Natural killer cell (primary cell): Measurements from ENCODE around the gene LRSAM1. TPM values are rescaled to one million over a fixed set of nuclear protein-coding genes. Genes with fewer than 3 reads are reported as not detected.

Experiments
- ATAC-seq, 3 donors: fragments of 150-1000 bp in 2 of 3; fragments of 200-7000 bp in 1 of 3; cut with Tn5 transposase; 1 replicate in 1 of 3; 2 replicates in 2 of 3; pipeline ENCODE4 v1.10.0; 2021; ENCODE audit warnings: mild to moderate bottlenecking in 2 of 3, moderate library complexity in 2 of 3
- DNase-seq, 2 donors: peaks; one replicate each; pipeline versions ENCODE4 v3.0.0 to v3.0.0-alpha.2; 2013 to 2021; ENCODE audit warnings: mixed read lengths in 1 of 2
- H3K27ac ChIP-seq: one replicate; pipeline ENCODE4 v1.5.1; 2013; ENCODE audit warnings: mild to moderate bottlenecking, low read length
- H3K27me3 ChIP-seq: one replicate; pipeline ENCODE4 v1.6.1; 2013; ENCODE audit warnings: low read length; ENCODE audit not compliant: control insufficient read depth, insufficient read depth
- H3K36me3 ChIP-seq: one replicate; pipeline ENCODE4 v1.6.1; 2013; ENCODE audit warnings: low read length; ENCODE audit not compliant: control insufficient read depth, insufficient read depth
- H3K4me1 ChIP-seq: one replicate; pipeline ENCODE4 v1.6.1; 2013; ENCODE audit warnings: low read length; ENCODE audit not compliant: control insufficient read depth, insufficient read depth
- H3K4me3 ChIP-seq: one replicate; pipeline ENCODE4 v1.5.1; 2013; ENCODE audit warnings: low read length
- H3K9me3 ChIP-seq: one replicate; pipeline ENCODE4 v1.6.1; 2013; ENCODE audit warnings: low read length; ENCODE audit not compliant: control insufficient read depth, insufficient read depth
- H3K27ac Mint-ChIP-seq, 2 donors: one replicate each; pipeline ENCODE4 v1.8.0; 2022; ENCODE audit warnings: mild to moderate bottlenecking in 2 of 2, mixed read lengths in 2 of 2, moderate library complexity in 1 of 2
- H3K27me3 Mint-ChIP-seq, 2 donors: one replicate each; pipeline ENCODE4 v1.8.0; 2022; ENCODE audit warnings: low read depth in 2 of 2, mixed read lengths in 2 of 2
- H3K36me3 Mint-ChIP-seq: one replicate; pipeline ENCODE4 v1.8.0; 2022; ENCODE audit warnings: mixed read lengths
- H3K4me1 Mint-ChIP-seq, 2 donors: one replicate each; pipeline ENCODE4 v1.8.0; 2022; ENCODE audit warnings: mixed read lengths in 2 of 2
- H3K4me3 Mint-ChIP-seq: one replicate; pipeline ENCODE4 v1.8.0; 2022; ENCODE audit warnings: mild to moderate bottlenecking, moderate library complexity, mixed read lengths
- H3K9me3 Mint-ChIP-seq, 2 donors: one replicate each; pipeline ENCODE4 v1.8.0; 2022; ENCODE audit warnings: mixed read lengths in 2 of 2
- CTCF ChIP-seq: fragments of 200-600 bp; IDR thresholded peaks from one replicate; pipeline ENCODE4 v1.8.0; 2022; ENCODE audit warnings: antibody characterized with exemption
- WGBS: methylation state at CpG from one replicate; pipeline ENCODE4 v1.1.7; 2013; ENCODE audit warnings: missing lambda C conversion rate; ENCODE audit not compliant: insufficient coverage; 5-methylcytosine and 5-hydroxymethylcytosine counted together
- intact Hi-C: fragments of 100-400 bp; cut with micrococcal nuclease; formaldehyde crosslinking; loops from one replicate; pipeline ENCODE4 v1.14.2; 2022
- total RNA-seq, 4 donors: library from RNA; stranded (reverse); fragments of 120-200 nt in 1 of 4; gene quantifications; one replicate each; pipeline versions ENCODE4 v1.2.3 to v1.2.4, GENCODE V29; 2013 to 2022

LRSAM1 gene
- total RNA-seq, 3 donors from 2014 or later (not counting 1 experiment from before 2014, with no cell fraction given): 17.4 to 24.6 (median 20.7) TPM

GRCh38 chr9:127488946-127489345 lies 37.6 kb downstream of the LRSAM1 start:
- DNase-seq: no peak
- no peak overlapping the region for H3K4me3 Mint-ChIP-seq

GRCh38 chr9:127489471-127490115 lies 38.3 kb downstream of the LRSAM1 start:
- Mint-ChIP-seq H3K4me1 (peaks cover 0 to 4% of the 10 kb centered on the region in 2 donors), H3K36me3 (peaks cover 7% of the 10 kb centered on the region), H3K9me3 (no peaks in the 10 kb centered on the region), H3K27me3 (no peaks in the 10 kb centered on the region), H3K27ac (no peak overlapping the region), H3K4me3 (no peak overlapping the region)
- no peak overlapping the region for H3K4me3 ChIP-seq
- ATAC-seq: no peak
- DNase-seq: no peak
- WGBS: 96% methylated on average over 21 of the region's 22 CpGs
- H3K27ac ChIP-seq: no peak overlapping the region
- no peaks in the 10 kb centered on the region for H3K4me1 ChIP-seq
- no peaks in the 10 kb centered on the region for H3K27me3 ChIP-seq
- H3K9me3 ChIP-seq: no peaks in the 10 kb centered on the region
- intact Hi-C loops: no loop called here
- no peak for TF ChIP-seq CTCF
- H3K36me3 ChIP-seq: peaks cover 23% of the 10 kb centered on the region

More at GRCh38 chr9:127488946-127489345, 37.6 kb downstream of the LRSAM1 start:
- H3K27me3 Mint-ChIP-seq: no peaks in the 10 kb centered on the region
- no peaks in the 10 kb centered on the region for H3K9me3 ChIP-seq
- H3K27ac ChIP-seq: no peak overlapping the region
- no peak for ATAC-seq
- H3K9me3 Mint-ChIP-seq: no peaks in the 10 kb centered on the region
- H3K36me3 ChIP-seq: peaks cover 23% of the 10 kb centered on the region
- WGBS: 96% methylated on average over 8 of the region's 8 CpGs
- no peak overlapping the region for H3K4me3 ChIP-seq
- H3K36me3 Mint-ChIP-seq: peaks cover 7% of the 10 kb centered on the region
- peaks cover 0 to 4% of the 10 kb centered on the region in 2 donors for H3K4me1 Mint-ChIP-seq
- H3K27me3 ChIP-seq: no peaks in the 10 kb centered on the region
- no peak overlapping the region for H3K27ac Mint-ChIP-seq
- intact Hi-C loops: no loop called here
- TF ChIP-seq CTCF: no peak
- no peaks in the 10 kb centered on the region for H3K4me1 ChIP-seq

- no peak for TF ChIP-seq CTCF
- ATAC-seq (no peak), DNase-seq (no peak)
- WGBS: 93% methylated on average over 7 of the region's 9 CpGs
- intact Hi-C loops: no loop called here
- no peaks in the 10 kb centered on the region for H3K4me1 ChIP-seq
- no peak overlapping the region for H3K27ac ChIP-seq
- no peaks in the 10 kb centered on the region for H3K9me3 ChIP-seq
- Mint-ChIP-seq H3K27ac (no peak overlapping the region), H3K4me3 (no peak overlapping the region), H3K4me1 (peaks cover 0 to 4% of the 10 kb centered on the region in 2 donors), H3K27me3 (no peaks in the 10 kb centered on the region), H3K36me3 (peaks cover 7% of the 10 kb centered on the region), H3K9me3 (no peaks in the 10 kb centered on the region)
- no peak overlapping the region for H3K4me3 ChIP-seq
- H3K27me3 ChIP-seq: no peaks in the 10 kb centered on the region
- H3K36me3 ChIP-seq: peaks cover 23% of the 10 kb centered on the region
Observed at GRCh38 chr9:127490535-127491230, 39.4 kb downstream of the LRSAM1 start.
